H9 (cell line): ENCODE data around the gene GRIA2. TPM values are rescaled to one million over a fixed set of nuclear protein-coding genes. Genes with fewer than 3 reads are reported as not detected.

Experiments used
- DNase-seq: peaks from one replicate; pipeline ENCODE4 v3.0.0-alpha.2; 2017
- H2AFZ ChIP-seq: one replicate; pipeline ENCODE4 v1.6.1; 2013; ENCODE audit warnings: mild to moderate bottlenecking, low read length, control low read depth, moderate library complexity
- H2AK5ac ChIP-seq: 2 replicates; pipeline ENCODE4 v1.6.1; 2013; ENCODE audit warnings: low read length, control low read depth, mixed read lengths; ENCODE audit not compliant: insufficient read length
- H2BK120ac ChIP-seq: one replicate; pipeline ENCODE4 v1.6.1; 2013; ENCODE audit warnings: low read depth, mild to moderate bottlenecking, low read length, control low read depth, inconsistent platforms; ENCODE audit not compliant: poor library complexity, severe bottlenecking
- H2BK12ac ChIP-seq: 2 replicates; pipeline ENCODE4 v1.6.1; 2013; ENCODE audit warnings: low read length, control low read depth, mixed read lengths, low read depth; ENCODE audit not compliant: insufficient read length
- H2BK15ac ChIP-seq: 2 replicates; pipeline ENCODE4 v1.6.1; 2013; ENCODE audit warnings: low read depth, low read length, control low read depth
- H2BK20ac ChIP-seq: one replicate; pipeline ENCODE4 v1.6.1; 2013; ENCODE audit warnings: low read depth, mild to moderate bottlenecking, low read length, control low read depth, inconsistent platforms; ENCODE audit not compliant: poor library complexity, severe bottlenecking
- H2BK5ac ChIP-seq: 2 replicates; pipeline ENCODE4 v1.6.1; 2013; ENCODE audit warnings: low read length, control low read depth, mixed read lengths; ENCODE audit not compliant: insufficient read length
- H3K14ac ChIP-seq: 2 replicates; pipeline ENCODE4 v1.6.1; 2013; ENCODE audit warnings: low read length, control low read depth; ENCODE audit not compliant: insufficient read depth
- H3K18ac ChIP-seq: 2 replicates; pipeline ENCODE4 v1.6.1; 2013; ENCODE audit warnings: low read depth, mild to moderate bottlenecking, mixed read lengths, low read length, control low read depth; ENCODE audit not compliant: insufficient read length
- H3K23ac ChIP-seq: 2 replicates; pipeline ENCODE4 v1.6.1; 2013; ENCODE audit warnings: low read length, control low read depth, mixed read lengths, low read depth; ENCODE audit not compliant: insufficient read length
- H3K23me2 ChIP-seq: 2 replicates; pipeline ENCODE4 v1.6.1; 2013; ENCODE audit warnings: low read depth, mild to moderate bottlenecking, mixed read lengths, low read length, control low read depth; ENCODE audit not compliant: insufficient read length, poor library complexity, severe bottlenecking
- H3K27ac ChIP-seq: 2 replicates; pipeline ENCODE4 v1.5.1; 2013; ENCODE audit warnings: low read length, control low read depth, mixed read lengths, low read depth; ENCODE audit not compliant: insufficient read length
- H3K27me3 ChIP-seq: 2 replicates; pipeline ENCODE4 v1.6.1; 2013; ENCODE audit warnings: low read length, control low read depth, inconsistent platforms; ENCODE audit not compliant: insufficient read depth
- H3K4ac ChIP-seq: 2 replicates; pipeline ENCODE4 v1.6.1; 2013; ENCODE audit warnings: low read depth, mild to moderate bottlenecking, control low read depth, inconsistent platforms, low read length, moderate library complexity
- H3K4me1 ChIP-seq: 2 replicates; pipeline ENCODE4 v1.6.1; 2013; ENCODE audit warnings: low read length, control low read depth, inconsistent platforms; ENCODE audit not compliant: insufficient read depth
- H3K4me2 ChIP-seq: 2 replicates; pipeline ENCODE4 v1.6.1; 2013; ENCODE audit warnings: low read length, control low read depth, mixed read lengths; ENCODE audit not compliant: insufficient read length, insufficient read depth
- H3K56ac ChIP-seq: 2 replicates; pipeline ENCODE4 v1.6.1; 2013; ENCODE audit warnings: low read depth, mild to moderate bottlenecking, mixed read lengths, low read length, control low read depth; ENCODE audit not compliant: insufficient read length
- H3K79me1 ChIP-seq: 2 replicates; pipeline ENCODE4 v1.6.1; 2013; ENCODE audit warnings: low read depth, mild to moderate bottlenecking, moderate library complexity, low read length, control low read depth, inconsistent platforms; ENCODE audit not compliant: insufficient read depth, poor library complexity, severe bottlenecking
- H3K79me2 ChIP-seq: 2 replicates; pipeline ENCODE4 v1.6.1; 2013; ENCODE audit warnings: low read length, control low read depth, inconsistent platforms; ENCODE audit not compliant: insufficient read depth
- H3K9ac ChIP-seq: 2 replicates; pipeline ENCODE4 v1.6.1; 2013; ENCODE audit warnings: low read length, control low read depth, mixed read lengths; ENCODE audit not compliant: insufficient read length; ENCODE audit errors: extremely low read depth
- H3K9me3 ChIP-seq: one replicate; pipeline ENCODE4 v1.6.1; 2013; ENCODE audit warnings: low read depth, low read length, inconsistent platforms; ENCODE audit not compliant: control insufficient read depth
- H3T11ph ChIP-seq: one replicate; pipeline ENCODE4 v1.6.1; 2013; ENCODE audit warnings: mild to moderate bottlenecking, low read length, control low read depth, inconsistent platforms
- H4K20me1 ChIP-seq: one replicate; pipeline ENCODE4 v1.6.1; 2013; ENCODE audit not compliant: control insufficient read depth, insufficient read length, insufficient read depth
- H4K5ac ChIP-seq: 2 replicates; pipeline ENCODE4 v1.6.1; 2013; ENCODE audit warnings: low read depth, mild to moderate bottlenecking, mixed read lengths, low read length, control low read depth; ENCODE audit not compliant: insufficient read length
- H4K8ac ChIP-seq: replicated peaks from 2 replicates; pipeline ENCODE4 v1.6.1; 2013; ENCODE audit warnings: low read length, control low read depth, mixed read lengths, low read depth; ENCODE audit not compliant: insufficient read length
- H4K91ac ChIP-seq: 2 replicates; pipeline ENCODE4 v1.6.1; 2013; ENCODE audit warnings: low read depth, mild to moderate bottlenecking, moderate library complexity, mixed read lengths, low read length, control low read depth; ENCODE audit not compliant: insufficient read length
- H3K27ac Mint-ChIP-seq, 3 experiments: 2 replicates in 2 of 3; 3 replicates in 1 of 3; pipeline ENCODE4 v1.8.0; 2020 to 2021; ENCODE audit warnings: mixed read lengths in 3 of 3, mild to moderate bottlenecking in 1 of 3, moderate library complexity in 1 of 3
- H3K27me3 Mint-ChIP-seq: 2 replicates; pipeline ENCODE4 v1.8.0; 2021; ENCODE audit warnings: low read depth, mild to moderate bottlenecking, moderate library complexity, mixed read lengths
- H3K36me3 Mint-ChIP-seq, 3 experiments: 2 replicates in 2 of 3; 3 replicates in 1 of 3; pipeline ENCODE4 v1.8.0; 2020 to 2021; ENCODE audit warnings: low read depth in 3 of 3, mixed read lengths in 3 of 3; ENCODE audit not compliant: insufficient read depth in 1 of 3
- H3K4me1 Mint-ChIP-seq, 2 experiments: 2 replicates each; pipeline ENCODE4 v1.8.0; 2020; ENCODE audit warnings: mixed read lengths in 2 of 2
- H3K4me3 Mint-ChIP-seq, 2 experiments: 2 replicates in 1 of 2; 3 replicates in 1 of 2; pipeline ENCODE4 v1.8.0; 2020 to 2021; ENCODE audit warnings: mild to moderate bottlenecking in 2 of 2, mixed read lengths in 2 of 2, moderate library complexity in 1 of 2
- H3K9me3 Mint-ChIP-seq, 2 experiments: 2 replicates in 1 of 2; 3 replicates in 1 of 2; pipeline ENCODE4 v1.8.0; 2020; ENCODE audit warnings: mild to moderate bottlenecking in 2 of 2, mixed read lengths in 2 of 2, moderate library complexity in 1 of 2
- CTCF ChIP-seq: fragments of 200-600 bp; sonication (generic); conservative IDR thresholded peaks from 3 replicates; pipeline ENCODE4 v1.8.0; 2021; ENCODE audit warnings: antibody characterized with exemption, mild to moderate bottlenecking
- whole genome bisulfite sequencing: extraction: QIAGEN DNeasy Blood & Tissue Kit; methylation state at CpG from one replicate; pipeline ENCODE4 v1.1.7; 2013; ENCODE audit warnings: missing lambda C conversion rate, low lambda C conversion rate, mixed read lengths; ENCODE audit not compliant: insufficient read length; ENCODE audit errors: extremely low coverage; 5-methylcytosine and 5-hydroxymethylcytosine counted together
- total RNA-seq: library from RNA; stranded (reverse); gene quantifications from 2 replicates; pipeline ENCODE4 v1.2.1, GENCODE V29; 2021

The GRIA2 gene
- total RNA-seq, 1 experiment from 2014 or later = not detected

GRCh38 chr4:157184300-157184699 lies 36.2 kb upstream of the GRIA2 start:
- Histone ChIP-seq H3K27ac (no peak overlapping the region), H3K4me1 (no peaks in the 10 kb centered on the region), H3K79me2 (no peaks in the 10 kb centered on the region), H3K79me1 (no peaks in the 10 kb centered on the region), H3K4ac (no peak overlapping the region), H2AFZ (no peak overlapping the region), H2BK12ac (no peak overlapping the region), H4K91ac (no peak overlapping the region), H2BK5ac (no peak overlapping the region), H2BK15ac (no peak overlapping the region), H4K20me1 (no peaks in the 10 kb centered on the region), H3K9ac (no peak overlapping the region), H3T11ph (no peak overlapping the region), H4K8ac (no peak overlapping the region), H3K18ac (no peak overlapping the region), H2BK120ac (no peak overlapping the region), H3K27me3 (no peaks in the 10 kb centered on the region), H3K9me3 (no peaks in the 10 kb centered on the region), H2BK20ac (no peak overlapping the region), H2AK5ac (no peak overlapping the region), H3K56ac (no peak overlapping the region), H3K23ac (no peak overlapping the region), H3K23me2 (no peaks in the 10 kb centered on the region), H4K5ac (no peak overlapping the region), H3K4me2 (no peak overlapping the region), H3K14ac (no peak overlapping the region)
- no peak for DNase-seq
- peaks cover 4 to 6% of the 10 kb centered on the region in 2 experiments; a peak in 4 of 5 replicates for H3K9me3 Mint-ChIP-seq
- H3K4me3 Mint-ChIP-seq = no peak overlapping the region
- peaks cover 0 to 6% (median 4%) of the 10 kb centered on the region in 3 experiments; a peak in 4 of 7 replicates for H3K36me3 Mint-ChIP-seq
- H3K27me3 Mint-ChIP-seq = no peaks in the 10 kb centered on the region
- no peak for TF ChIP-seq CTCF
- no peak overlapping the region for H3K27ac Mint-ChIP-seq
- peaks cover 0 to 7% of the 10 kb centered on the region in 2 experiments; a peak in 2 of 4 replicates for H3K4me1 Mint-ChIP-seq
- no CpG with 5 or more reads among the region's 1 CpG for WGBS
